Measurements from ENCODE around the gene MAST4. TPM values are rescaled to one million over a fixed set of nuclear protein-coding genes. Genes with fewer than 3 reads are reported as not detected.

MAST4 gene
- total RNA-seq, 4 donors from 2014 or later, result 55.3 to 148 (median 110) TPM

- Histone ChIP-seq H3K27me3 (no peaks in the 10 kb centered on the region), H3K4me1 (no peaks in the 10 kb centered on the region), H3K36me3 (no peaks in the 10 kb centered on the region), H3K4me3 (no peak overlapping the region), H3K27ac (no peak overlapping the region), H3K9me3 (no peaks in the 10 kb centered on the region)
- TF ChIP-seq POLR2A (IDR thresholded peaks at IDR 0.05) (no peak), CTCF (IDR thresholded peaks at IDR 0.05) (no peak)
- WGBS, 2 donors, result 93 to 95% methylated on average over 2 to 16 of the region's 17 CpGs
- intact Hi-C loops (cut with DNase I), result no loop called here
- no peak for DNase-seq
These were observed 192.4 kb downstream of the MAST4 start for GRCh38 chr5:66788556-66788955.

DNA sequence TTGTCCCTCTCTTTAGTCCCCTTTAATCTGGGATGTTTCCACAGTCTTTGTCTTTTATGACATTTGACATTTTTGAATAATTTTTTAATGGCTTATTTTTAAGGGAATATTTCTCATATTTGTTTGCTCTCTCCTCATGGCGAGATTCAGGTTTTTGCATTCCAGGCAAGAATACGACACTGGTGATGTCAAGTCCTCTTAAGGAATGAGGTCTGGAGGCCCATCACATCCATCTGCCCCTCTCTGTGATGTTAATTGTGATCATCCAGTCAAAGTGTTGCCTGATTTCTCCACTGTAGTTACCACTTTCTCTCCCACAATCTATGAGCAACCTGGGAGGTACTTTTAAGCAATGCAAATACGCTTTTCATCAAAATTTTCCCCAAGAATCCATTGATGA is 193.2 kb downstream of the MAST4 start:
- no peak for TF ChIP-seq CTCF (IDR thresholded peaks at IDR 0.05)
- Histone ChIP-seq H3K36me3 (no peaks in the 10 kb centered on the region), H3K27me3 (no peaks in the 10 kb centered on the region), H3K4me3 (no peak overlapping the region), H3K9me3 (no peaks in the 10 kb centered on the region), H3K27ac (no peak overlapping the region), H3K4me1 (no peaks in the 10 kb centered on the region)
- intact Hi-C loops (cut with DNase I), result no loop called here
- DNase-seq, result no peak
- WGBS, 2 donors, result 93 to 100% methylated on average over 3 of the region's 3 CpGs

- intact Hi-C loops (cut with DNase I), result no loop called here
- Histone ChIP-seq H3K27me3 (no peaks in the 10 kb centered on the region), H3K36me3 (no peaks in the 10 kb centered on the region), H3K4me1 (no peaks in the 10 kb centered on the region), H3K27ac (no peak overlapping the region), H3K4me3 (no peak overlapping the region), H3K9me3 (no peaks in the 10 kb centered on the region)
- no peak for TF ChIP-seq POLR2A (IDR thresholded peaks at IDR 0.05)
- no peak for TF ChIP-seq CTCF (IDR thresholded peaks at IDR 0.05)
- no peak for DNase-seq
- WGBS, 2 donors, result 85% methylated on average over 2 of the region's 2 CpGs; no CpG with 5 or more reads in 1 of the 2 donors
These were observed 196.9 kb downstream of the MAST4 start for GRCh38 chr5:66793049-66793448.

DNA sequence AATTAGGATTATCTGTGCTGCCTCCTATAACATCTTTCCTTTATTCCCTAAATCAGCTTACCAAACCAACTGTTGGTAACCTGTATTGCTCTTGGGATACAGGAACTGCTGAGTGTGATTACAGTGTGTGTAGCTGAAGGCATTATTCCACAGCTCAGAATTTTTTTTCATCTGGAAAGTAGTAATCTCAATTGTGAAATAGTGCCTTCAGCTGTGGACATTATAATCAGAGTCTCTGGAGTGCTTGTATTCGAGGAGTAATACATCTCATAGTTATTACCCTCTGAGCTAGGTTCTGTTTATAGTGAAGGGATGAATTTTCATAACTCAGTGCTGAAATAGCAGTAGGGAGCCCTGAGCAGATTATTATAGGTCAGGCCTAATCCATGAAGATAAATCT is 199.5 kb downstream of the MAST4 start:
- Histone ChIP-seq H3K4me3 (no peak overlapping the region), H3K36me3 (no peaks in the 10 kb centered on the region), H3K27me3 (no peaks in the 10 kb centered on the region), H3K27ac (no peak overlapping the region), H3K9me3 (no peaks in the 10 kb centered on the region), H3K4me1 (no peaks in the 10 kb centered on the region)
- WGBS, 2 donors, result 63 to 78% methylated on average over 1 of the region's 1 CpG
- DNase-seq, result no peak
- intact Hi-C loops (cut with DNase I), result no loop called here
- no peak for TF ChIP-seq CTCF (IDR thresholded peaks at IDR 0.05)
- no peak for TF ChIP-seq POLR2A (IDR thresholded peaks at IDR 0.05)

- WGBS, 2 donors, result 80 to 81% methylated on average over 9 of the region's 9 CpGs
- TF ChIP-seq CTCF (IDR thresholded peaks at IDR 0.05) (peak in 1 of 6 experiments; percentile 9), POLR2A (IDR thresholded peaks at IDR 0.05) (no peak)
- no peaks in the 10 kb centered on the region for H3K27me3 ChIP-seq
- H3K27ac ChIP-seq, result no peak overlapping the region
- DNase-seq, result no peak
- H3K36me3 ChIP-seq, result no peaks in the 10 kb centered on the region
- intact Hi-C loops (cut with DNase I), result no loop called here
- no peak overlapping the region for H3K4me3 ChIP-seq
- no peaks in the 10 kb centered on the region for H3K4me1 ChIP-seq
- H3K9me3 ChIP-seq, result no peaks in the 10 kb centered on the region
These were observed 200.4 kb downstream of the MAST4 start for GRCh38 chr5:66796305-66797292.

Data from esophagus squamous epithelium (tissue), 5 donors.